AG08396 (cell line): ENCODE measurements around the gene HOXA9.

Experiments
- DNase-seq: peaks from one replicate; pipeline ENCODE4 v3.0.0; 2012; ENCODE audit warnings: low spot score, mixed read lengths

Gene HOXA9

DNA sequence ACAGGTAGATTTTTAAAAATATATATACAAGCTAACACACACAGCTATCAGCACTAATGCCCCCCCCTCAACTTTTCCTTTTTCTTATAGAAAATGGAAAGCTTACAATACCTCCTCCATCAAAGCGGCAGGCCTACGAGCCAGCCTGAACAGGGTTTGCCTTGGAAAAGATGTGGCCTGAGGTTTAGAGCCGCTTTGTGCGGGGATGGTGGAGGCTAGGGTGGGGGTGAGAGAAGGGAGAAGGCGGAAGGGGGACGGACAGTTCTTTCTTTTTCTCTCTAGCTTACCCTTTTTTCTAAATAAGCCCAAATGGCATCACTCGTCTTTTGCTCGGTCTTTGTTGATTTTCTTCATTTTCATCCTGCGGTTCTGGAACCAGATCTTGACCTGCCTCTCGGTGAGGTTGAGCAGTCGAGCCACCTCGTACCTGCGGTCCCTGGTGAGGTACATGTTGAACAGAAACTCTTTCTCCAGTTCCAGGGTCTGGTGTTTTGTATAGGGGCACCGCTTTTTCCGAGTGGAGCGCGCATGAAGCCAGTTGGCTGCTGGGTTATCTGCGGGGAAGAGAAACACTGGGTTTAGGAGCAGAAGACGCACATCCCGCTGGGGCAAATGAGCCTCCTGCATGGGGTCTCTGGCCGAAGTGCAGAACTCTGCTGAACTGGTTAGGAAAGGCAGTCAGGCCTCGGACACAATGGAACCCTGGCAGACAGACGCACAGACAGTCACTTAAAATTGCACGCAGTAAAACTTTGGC is 1.9 kb downstream of the HOXA9 start:
- DNase-seq = no peak

GRCh38 chr7:27162561-27163287 is 2.6 kb downstream of the HOXA9 start:
- no peak for DNase-seq

DNA sequence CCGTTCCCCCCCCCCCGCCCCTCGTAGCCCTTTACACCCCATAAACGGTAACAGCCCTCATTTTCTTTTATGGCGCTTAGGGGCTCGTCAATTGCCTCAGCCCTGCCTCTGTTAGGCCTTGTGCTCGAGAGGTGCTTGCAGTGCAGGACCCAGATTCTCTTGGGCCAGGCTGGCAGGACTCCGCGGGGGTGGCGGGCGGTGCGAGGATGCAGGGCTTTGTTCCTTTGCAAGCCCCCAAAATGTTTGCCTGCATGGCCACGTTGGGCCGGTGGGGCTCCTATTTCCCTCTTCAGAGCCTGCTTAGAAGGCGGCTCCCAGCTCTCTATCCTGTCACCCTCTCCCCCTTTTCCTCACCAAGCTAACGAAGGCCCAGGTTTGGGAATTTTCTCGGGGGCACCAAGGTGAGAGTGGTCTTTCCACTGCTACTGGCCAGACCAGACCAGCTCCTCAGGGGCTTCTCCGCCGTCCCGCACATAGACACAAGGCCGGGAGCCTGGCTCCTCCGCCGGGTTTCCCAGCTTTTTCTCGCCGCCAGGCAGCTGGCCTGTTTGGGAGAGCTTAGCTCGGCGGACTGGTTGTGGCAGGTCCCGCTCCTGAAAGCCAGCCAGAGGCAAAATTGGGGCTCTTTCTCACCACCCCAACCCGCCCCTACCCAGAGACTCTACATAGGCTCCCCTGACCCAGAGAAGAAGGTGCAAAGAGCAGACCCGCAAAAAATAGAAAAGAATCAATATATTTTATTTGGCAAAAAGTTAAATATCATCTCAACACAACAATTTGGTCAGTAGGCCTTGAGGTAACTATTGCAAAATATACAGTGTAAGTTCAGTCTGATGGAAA is 3.4 kb downstream of the HOXA9 start:
- no peak for DNase-seq

GRCh38 chr7:27161214-27161720 is 4.1 kb downstream of the HOXA9 start:
- no peak for DNase-seq

DNA sequence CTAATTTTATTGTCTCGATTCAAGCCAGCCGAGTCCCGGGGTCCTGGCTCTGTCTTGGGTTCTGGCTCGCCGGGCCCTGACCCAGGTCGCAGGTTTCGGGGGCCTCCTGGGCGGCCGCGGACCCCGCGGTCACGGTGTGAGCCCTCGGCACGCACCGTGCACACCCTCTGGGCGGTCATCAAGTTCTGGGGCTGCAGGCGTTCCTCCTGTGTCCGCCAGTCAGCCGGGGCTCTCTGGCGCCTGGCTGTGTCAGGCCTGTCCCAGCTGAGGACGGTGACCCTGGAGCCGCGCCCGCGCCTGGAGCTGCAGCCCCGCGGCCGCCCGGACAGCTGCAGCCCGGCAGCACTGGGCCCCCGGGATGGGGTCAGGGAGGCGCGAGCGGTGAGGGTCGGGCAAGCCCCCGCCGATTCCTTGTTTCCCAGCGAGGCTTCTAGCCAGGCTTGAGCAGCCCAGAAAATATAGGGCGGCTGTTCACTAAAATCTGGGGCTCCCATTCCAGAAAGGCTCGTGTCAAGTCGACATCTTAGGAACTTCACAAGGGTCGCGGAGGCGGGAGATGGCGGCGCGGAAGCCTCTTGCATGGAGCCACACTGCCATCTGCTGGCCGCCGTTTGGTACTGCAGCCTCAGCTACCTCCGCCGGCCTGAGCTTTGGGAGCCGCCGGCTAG is 4.7 kb downstream of the HOXA9 start:
- peak; percentile 92 for DNase-seq

DNA sequence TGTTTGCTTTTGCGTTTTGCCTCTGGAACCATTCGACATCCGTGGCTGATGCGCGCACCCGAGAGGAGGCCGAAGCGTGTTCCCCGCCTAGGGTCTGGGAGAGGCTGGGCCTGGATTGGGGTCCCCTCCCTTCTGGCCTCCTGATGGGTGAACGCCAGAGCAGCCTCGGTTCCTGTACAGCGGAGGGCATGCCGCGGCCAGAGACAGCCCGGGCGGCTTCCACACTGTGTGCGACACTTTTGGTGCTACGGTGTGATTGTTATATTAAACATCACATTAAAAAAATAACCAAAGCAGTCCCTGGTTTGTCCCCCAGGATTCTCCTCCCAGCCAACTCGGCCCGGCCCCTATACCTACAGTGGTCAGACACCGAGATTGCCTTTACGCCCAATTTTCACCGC is 5.2 kb downstream of the HOXA9 start:
- no peak for DNase-seq

DNA sequence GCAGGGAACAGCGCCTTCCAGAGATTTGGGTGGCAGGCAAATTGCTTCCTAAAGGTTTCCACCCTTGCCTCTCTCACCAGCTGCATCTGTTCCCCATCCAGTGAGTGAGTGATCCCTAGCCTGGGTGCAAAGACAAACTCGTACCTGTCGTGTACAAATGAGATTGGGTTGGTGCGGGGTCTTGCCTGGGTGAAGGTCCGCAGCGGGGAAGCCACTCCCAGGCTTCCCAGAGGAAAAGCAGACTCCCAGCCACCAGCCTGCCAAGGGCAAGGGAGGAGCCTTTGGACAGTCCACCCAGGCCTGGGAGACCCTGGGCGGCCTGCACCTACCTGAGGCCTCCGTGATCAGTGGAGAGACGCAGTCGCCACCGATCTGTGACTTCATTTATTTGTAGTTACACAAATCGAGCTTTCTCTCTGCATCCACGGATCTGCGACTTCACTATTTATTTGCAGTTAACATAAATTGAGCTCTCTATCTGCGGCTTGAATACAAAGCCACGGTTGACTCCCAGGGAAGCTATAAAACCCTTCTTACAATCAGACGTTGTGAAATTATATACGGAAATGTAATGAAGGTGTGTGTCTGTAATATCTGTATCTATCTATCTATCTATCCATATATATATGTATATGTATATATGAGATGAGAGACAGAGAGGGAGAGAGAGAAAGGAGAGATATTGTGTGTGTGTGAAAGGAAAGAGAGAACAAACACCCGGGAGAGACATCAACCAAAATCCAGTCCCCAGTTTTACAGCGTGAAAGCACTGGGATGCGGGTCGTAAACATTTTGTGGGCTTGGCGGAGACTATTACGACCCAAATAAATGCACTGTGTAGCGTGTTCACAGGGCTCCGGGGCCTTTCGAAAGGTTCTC is 5.8 kb downstream of the HOXA9 start:
- DNase-seq = no peak

DNA sequence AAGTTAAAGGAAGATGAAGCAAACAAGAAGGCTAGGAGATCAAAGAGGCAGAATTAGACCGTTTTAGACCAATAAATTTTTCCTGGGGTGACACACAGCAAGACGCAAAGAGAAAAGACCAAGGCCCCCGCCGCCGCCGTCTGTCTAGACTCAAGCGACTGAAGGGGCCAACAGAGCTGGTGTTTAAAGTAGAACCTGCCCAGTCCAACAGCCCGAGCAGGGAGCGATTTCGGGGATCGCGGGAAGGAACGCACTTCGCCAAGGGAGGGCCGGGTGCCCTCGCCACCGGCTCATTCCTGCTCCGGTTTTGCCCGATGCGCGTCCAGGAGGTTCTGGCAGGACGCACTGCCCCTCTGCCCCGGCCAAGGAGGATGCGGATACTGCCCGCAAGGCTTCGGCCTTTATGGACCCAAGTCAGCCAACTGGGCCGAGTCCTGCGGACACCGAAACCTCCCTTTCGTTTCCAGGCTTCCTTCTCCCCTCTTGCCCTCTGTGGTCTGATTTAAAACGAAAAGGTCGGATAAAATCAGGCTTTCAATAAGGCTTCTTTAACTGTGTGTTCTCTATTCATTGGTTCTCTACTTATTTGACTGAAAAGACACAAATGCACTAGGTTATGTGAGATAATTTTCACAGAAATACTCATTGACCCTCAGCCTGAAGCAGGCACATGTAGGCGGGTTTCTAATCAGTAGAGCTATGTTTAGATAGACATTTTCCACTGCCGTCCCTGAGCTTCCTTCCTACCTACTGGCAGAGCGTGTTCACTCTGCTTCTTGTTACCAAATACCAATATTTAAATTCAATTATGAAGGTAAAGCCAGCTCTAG is 6.7 kb downstream of the HOXA9 start:
- DNase-seq = no peak

GRCh38 chr7:27157702-27158431 is 7.5 kb downstream of the HOXA9 start:
- no peak for DNase-seq

GRCh38 chr7:27156916-27157701 is 8.2 kb downstream of the HOXA9 start:
- DNase-seq = no peak

- peak; percentile 90 for DNase-seq
Observed at GRCh38 chr7:27156508-27156898, 8.8 kb downstream of the HOXA9 start, which contains the start of gene HOXA7. HOXA7 (minus strand) TSS chr7:27156675; CDS start chr7:27156545, 130 bp downstream.

GRCh38 chr7:27155816-27156507 is 9.4 kb downstream of the HOXA9 start:
- peak; percentile 63 for DNase-seq

GRCh38 chr7:27154901-27155815 is 10.2 kb downstream of the HOXA9 start:
- DNase-seq = no peak

- DNase-seq = no peak
Observed at GRCh38 chr7:27154369-27154768, 11.0 kb downstream of the HOXA9 start.

DNA sequence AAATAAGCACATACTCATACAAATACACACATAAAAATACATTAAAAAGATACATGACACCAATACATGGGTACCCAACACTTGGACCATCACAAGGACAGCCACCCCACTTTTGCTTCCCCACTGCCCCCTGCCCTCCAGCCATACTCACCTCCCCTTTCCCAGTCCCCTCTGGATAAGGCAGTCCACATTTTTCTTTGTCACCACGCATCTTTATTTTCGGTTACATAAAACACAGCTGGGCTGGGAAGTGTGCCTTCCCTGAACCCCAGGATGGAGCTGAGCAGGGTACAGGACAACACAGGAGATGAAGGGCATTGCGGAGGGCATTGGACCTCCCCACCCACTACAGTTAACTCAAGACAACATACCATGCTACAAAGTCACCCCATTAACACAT is 11.8 kb downstream of the HOXA9 start:
- DNase-seq = no peak

DNA sequence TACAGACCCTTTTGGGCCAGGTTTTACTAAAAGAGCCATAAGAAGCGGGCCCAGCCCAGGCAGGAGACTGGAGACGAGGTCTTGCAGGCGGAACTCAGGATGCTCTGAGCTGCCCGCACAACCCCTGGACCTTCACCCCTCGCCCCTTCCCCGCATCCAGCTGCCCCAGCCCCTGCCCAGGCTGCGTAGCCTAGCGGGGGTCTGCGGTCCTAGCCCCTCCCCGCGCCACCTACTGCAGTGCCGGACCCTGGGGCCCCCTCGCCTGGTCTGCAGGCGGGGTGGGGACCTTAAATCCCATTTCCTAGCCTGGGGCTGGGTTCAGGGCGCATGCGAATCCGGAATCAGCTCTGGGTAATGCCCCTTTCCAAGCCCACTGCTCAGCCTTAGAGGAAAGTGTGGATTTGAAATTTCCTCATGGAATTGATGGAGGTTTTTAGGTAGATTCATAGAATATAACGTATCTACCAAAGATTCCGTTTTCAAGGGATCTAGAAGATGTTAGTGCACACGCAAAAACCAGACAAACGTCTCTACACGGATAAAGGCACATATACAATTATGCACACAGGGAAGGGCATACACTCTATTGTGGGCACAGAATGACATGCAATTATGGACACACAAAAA is 12.4 kb downstream of the HOXA9 start:
- DNase-seq = no peak
